NCI-H1105 treated with DMSO at 0.1 percent for 48 hours (cell line): ENCODE measurements around the gene LONRF2.
"Not testable (repeated sequence)": the region's sequence is repeated elsewhere in the genome, so short reads cannot be mapped to it uniquely, and the experiment has no call there.

Experiments
- DNase-seq: peaks from one replicate; lab custom pipeline; 2025; lab: John Stamatoyannopoulos, UW

Gene LONRF2

DNA sequence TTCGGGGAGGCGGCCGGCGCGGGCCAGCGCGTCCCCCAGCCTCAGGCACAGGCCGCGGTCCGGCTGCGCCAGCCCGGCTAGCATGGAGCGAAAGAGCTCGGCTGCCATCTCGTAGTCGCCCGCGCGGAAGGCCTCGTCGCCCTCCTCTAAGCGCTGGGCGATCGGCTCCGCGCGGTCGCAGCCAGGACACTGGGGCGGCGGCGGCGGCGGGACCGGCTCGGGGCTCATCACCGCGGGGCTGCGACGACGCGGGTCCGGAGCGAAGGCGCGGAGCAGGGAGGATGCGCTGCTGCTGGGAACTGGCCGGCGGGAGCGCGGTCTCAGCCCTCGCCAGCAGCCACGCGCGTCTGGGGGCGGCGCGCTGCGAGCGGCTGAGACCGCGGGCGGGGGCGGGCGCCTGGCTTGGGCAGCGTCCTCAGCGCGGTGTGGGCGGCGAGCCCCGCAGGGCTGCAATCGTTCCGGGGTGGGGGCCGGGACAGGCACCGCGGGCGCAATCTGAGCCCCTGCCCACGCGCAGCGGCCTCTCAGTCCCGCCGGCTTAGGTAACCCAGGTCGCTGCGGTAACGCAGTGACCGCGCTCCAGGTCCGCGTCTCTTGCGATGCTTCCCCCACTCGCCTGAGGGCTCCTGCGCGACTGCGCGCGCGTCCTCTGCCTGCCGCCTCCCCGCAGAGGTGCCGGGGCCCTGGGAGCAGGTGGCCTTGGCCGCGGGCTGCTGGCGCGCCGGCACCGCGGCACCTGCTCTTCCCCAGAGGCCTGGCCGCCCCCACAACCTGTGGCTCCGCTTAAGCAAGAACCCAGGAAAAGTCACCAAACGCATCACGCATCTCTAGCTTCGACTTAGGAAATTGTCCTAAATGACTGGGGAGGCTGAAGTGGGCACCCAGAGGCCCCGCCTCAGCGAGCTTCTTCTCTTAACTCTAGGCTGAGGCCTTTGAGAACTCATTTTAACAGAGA is at the start of gene LONRF2:
Gene LONRF2, minus strand, starts transcription at position 636 of the 955 bp plus-strand sequence. Its CDS starts 408 bp downstream, at position 228.
- DNase-seq, result peak; percentile 76

DNA sequence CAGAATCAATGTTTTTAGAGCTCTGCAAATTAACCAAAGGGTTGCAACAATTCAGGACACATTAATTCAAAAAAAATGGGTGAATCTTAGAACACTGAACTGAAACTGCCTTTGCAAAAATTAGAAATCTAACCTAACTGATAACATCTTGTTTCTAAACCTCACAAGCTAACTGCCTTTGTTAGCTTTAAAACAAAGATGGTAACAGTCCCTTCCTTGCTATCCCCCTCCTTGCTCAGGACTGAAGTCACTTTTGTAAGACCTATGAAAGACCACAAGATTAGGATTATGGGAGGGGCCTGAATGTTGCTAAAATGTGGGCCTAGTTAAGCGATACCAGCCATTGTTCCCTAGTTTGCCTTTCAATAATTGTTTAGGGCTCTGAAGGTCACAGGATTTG is 44.9 kb upstream of the LONRF2 start:
- DNase-seq, result no peak

DNA sequence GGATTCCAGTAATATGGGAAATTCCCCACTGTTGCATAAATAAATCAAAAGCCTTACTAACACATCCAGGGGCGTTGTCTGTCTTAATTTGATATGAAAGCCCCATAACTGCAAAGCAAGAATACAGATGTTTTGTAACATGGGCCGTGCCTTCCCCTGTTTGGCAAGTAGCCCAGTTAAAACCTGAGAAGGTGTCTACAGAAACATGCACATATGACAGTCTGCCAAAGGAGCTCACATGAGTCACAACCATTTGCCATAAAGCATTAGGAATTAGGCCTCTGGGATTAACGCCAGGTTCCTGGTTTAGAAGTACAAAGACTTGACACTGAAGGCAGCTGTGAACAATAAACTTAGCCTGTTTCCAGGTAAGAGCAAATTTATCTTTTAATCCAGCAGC is 43.1 kb upstream of the LONRF2 start:
- peak; percentile 89 for DNase-seq

DNA sequence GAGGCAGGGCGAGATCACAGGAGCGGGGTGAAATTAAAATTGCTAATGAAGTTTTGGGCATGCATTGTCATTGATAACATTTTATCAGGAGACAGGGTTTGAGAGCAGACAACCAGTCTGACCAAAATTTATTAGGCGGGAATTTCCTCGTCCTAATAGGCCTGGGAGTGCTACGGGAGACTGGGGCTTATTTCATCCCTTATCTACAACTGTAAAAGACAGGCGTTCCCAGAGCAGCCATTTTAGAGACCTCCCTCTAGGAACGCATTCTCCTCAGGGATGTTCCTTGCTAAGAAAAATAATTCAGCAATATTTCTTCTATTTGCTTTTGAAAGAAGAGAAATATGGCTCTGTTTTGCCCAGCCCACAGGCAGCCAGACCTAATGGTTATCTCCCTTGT is 40.0 kb upstream of the LONRF2 start:
- not testable (repeated sequence) for DNase-seq

DNA sequence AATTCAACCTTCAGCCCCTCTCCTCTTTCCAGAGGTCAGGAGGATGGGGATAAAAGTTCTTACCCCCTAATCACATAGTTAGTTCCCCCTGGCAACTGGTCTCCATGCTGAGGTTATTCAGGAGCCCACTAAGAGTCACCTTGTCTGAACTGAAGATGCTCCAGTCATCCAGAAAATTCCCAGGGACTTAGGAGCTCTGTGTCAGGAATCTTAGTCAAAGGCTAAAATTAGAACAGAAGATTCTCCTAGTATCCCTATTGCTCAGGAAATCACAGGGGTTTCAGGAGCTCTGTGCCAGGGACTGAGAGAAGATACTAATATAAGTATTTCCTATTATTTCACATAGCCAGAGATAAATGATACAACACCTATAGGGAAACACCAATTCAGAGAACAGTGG is 37.3 kb upstream of the LONRF2 start:
- DNase-seq, result no peak

DNA sequence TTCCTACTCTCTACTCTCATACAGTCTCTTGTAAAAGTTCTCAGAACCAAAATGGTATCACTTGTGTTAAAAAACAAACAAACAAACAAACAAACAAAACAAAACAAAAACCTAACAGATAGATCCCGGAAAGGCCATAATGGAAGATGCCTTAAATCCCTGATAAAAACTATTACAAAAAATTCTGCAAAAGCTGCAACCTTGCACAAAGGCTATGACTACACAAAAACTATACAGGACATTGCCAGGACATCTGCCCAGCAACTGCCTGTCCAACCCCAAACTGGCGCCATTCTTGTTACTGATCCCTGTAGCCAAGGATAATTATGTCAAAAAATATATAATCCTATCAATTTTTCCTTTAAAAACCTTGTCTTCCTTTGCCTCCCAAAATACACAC is 36.3 kb upstream of the LONRF2 start:
- no peak for DNase-seq

DNA sequence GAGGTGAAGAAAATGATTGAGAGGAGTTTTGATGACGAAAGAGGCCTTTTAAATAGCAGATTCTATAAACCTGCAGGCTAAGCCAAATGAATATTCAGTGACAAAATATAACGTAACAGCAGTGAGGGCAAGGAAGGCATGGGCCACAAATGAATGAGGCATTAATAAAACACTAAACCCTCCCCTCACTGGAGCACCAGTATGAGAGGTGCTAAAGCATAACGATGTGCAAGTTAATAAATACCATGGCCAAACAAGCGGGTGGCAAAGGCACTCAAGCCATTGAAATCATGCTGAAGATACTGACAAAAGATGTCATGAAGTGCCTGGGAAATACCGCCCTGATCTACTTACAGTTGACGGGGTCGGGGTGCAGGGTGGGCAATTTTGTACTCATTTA is 30.2 kb upstream of the LONRF2 start:
- no peak for DNase-seq

DNA sequence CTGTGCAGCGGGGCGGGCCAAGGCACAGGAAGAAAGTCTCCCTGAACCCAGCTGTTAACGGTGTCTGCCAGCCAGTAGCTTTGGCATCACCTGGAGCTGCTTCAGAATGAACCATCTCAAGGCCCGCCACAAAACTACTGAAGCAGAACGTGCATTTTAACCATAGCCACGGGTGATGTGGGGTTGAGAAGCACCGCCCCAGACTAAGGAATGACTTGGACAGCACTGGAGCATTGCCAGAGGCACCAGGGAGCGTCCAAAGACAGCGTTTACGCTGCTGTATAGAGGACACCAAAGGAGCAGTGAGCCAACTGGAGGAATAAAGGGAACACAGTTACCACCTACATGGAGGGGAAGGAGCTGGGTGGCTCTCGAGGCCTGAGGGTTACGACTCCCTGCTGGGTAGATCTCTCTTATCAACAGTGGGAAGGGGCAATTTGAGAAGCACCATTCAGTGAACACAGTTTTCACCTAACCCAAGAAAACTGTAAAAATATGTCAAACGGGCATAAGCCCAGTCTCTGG is 28.4 kb upstream of the LONRF2 start:
- peak; percentile 73 for DNase-seq

DNA sequence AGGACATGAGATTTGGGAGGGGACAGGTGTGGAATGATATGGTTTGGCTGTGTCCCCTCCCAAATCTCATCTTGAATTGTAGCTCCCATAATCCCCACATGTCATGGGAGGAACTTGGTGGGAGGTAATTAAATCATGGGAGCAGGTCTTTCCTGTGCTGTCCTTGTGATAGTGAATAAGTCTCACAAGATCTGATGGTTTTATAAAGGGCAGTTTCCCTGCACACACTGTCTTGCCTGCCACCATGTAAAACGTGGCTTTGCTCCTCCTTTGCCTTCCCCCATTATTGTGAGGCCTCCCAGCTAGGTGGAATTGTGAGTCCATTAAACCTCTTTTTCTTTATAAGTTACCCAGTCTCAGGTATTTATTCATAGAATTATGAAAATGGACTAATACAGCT is 22.8 kb upstream of the LONRF2 start:
- DNase-seq, result not testable (repeated sequence)

DNA sequence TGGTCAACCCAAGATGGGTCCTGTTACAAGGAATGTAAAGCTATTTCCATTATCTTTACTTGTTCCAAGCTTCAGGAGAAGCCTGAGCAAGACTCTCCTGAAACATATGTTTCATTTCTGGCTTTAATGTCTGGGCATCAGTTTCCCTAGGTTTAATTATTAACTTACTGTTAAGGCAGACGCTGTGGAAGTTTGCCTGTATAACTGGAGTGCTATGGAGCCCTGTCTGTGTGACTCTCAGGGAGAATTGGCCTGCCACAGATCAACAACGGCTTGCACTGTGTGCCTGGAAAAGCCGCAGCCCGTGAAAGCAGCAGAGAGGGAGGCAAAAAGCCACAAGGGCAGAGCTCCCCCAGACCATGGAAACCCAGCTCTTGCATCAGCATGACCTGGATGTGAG is 22.1 kb upstream of the LONRF2 start:
- no peak for DNase-seq

DNA sequence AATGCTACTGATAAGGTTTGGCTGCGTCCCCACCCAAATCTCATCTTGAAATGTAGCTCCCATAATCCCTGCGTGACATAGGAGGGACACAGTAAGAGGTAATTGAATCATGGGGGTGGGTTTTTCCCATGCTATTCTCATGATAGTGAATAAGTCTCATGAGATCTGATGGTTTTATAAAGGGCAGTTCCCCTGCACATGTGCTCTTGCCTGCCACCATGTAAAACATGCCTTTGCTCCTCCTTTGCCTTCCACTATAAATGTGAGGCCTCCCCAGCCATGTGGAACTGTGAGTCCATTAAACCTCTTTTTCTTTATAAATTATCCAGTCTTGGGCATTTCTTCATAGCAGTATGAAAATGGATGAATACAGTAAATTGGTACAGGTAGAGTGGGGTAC is 20.2 kb upstream of the LONRF2 start:
- not testable (repeated sequence) for DNase-seq

DNA sequence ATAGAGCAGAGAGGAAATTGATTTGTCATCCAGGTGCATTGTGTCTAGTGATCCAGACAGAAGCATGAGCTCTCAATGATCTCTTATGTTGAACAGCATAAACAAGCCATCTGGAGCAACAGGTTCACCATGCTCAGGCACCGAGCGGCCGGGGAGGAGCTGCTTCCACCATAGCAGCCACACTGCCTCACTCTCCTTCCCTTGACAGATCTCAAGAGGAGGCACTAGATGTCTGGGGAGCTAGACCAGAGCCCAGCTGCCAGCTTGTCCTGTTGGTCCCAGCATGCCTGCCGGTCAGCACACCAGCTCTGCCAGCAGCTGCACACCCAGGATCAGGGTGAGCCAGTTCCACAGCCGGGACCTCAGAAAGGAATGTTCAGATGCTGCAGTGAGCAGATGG is 17.5 kb upstream of the LONRF2 start:
- DNase-seq, result no peak

DNA sequence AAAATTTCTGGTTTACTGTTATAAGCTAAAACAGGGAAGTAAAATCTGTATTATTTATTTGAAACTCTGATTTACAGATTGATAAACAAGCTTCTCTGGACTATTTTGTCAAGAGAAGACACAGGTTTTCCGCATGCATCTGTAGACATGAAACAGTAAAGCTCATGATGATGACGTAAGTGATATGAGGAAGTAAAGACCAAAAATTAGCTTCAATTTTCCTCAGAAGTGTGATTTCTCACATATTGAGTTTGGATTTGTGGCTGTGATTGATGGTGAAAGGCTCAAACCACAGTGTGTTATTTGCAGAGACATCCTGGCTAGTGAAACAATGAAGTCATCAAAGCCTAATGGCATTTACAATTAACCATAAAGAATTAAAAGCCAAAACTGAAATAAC is 12.6 kb upstream of the LONRF2 start:
- DNase-seq, result no peak

DNA sequence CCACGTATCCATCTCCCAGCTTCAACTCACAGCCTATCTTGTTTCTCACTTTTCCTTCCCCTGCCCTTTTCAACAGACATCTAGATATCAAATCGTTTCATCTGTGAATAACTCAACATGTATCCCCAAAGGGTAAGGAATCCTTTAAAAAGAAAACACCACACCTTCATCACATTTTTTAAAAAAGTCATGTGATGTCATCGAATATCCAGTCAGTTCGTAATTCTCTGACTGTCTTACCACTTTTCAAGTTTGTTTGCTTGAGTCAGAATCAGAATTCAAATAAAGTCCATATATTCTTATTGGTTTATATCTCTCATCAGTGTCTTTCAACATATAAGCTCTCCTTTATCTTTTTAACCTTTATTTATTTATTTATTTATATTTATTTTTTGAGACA is 5.4 kb upstream of the LONRF2 start:
- no peak for DNase-seq

DNA sequence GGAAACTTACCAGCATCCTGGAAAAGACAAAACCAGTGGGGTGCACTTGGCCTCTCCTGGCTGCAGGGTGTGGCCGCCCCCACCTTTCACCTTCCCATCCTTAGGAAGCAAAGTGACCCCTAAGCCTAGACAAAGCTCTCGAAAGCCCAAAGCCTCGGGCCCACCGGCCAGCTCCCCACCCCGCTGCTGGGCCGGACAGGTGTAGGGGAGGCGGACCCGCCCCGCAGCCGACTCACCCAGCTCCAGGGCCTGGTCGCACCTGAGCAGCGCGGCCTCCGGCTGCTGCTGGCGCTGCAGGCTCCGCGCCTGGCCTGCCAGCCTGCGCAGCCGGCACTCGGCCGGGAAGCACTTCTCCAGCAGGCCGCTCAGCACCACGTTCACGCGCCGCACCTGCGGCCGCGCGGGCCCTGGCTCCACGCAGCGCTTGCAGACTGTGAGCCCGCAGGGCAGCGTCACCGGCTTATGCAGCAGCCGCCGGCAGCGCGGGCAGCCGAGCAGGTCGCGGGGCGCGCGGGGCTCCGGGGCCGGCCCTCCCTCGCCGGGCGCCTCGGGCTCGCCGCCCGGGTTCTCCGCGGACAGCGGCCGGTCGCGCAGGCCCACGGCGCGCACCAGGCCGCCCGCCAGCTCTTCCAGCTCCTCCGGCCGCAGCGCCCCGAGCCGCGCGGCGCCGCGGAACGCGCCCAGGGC is 979 bp downstream of the LONRF2 start:
- DNase-seq, result peak; percentile 50

DNA sequence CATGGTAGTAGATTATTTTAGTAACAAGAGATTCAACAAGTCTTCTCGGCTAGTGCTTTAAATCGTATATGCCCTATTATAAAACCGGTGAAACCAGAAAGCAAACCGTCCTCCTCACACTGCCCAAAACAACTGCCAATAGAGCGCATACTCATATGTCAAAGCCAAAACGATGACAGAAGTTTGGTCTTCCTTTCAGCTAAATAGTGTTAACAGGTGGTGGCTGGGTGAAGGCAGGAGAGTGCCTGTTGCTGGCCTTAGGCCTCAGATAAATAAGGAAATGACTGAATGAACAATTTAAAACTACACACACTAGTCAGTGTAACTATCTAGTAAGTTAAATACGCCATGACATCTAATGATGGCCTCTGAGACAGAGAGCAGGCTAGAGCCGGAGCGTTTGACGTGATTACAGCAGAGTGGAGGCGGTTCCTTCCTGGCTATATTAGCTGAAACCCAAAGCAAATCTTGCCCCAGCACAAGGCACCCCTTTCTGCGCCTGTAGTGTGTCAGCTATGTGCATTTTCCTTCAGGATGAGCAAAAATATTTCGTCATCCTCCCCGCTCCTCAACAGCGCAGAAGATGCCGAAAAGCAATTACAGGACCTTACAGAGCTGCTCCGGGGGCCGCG is 1.6 kb downstream of the LONRF2 start:
- peak; percentile 65 for DNase-seq

DNA sequence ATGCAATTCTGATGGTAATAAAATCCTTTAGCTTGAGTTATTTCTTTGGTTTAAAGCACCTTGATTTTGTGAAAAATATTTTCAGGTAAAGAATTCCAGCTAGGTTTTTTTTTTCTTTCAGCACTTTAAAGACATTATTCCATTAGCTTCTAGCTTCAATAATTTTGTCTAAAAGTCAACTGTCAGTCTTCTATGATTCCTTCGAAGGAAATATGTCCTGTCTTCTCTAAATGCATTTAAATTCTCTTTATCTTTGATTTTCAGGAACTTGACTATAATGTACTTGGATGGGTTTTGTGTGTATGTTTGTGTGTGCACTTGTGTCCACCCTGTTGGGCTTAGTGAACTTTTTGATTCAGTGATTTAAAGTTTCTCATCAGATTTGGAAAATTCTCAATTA is 4.7 kb downstream of the LONRF2 start:
- no peak for DNase-seq

DNA sequence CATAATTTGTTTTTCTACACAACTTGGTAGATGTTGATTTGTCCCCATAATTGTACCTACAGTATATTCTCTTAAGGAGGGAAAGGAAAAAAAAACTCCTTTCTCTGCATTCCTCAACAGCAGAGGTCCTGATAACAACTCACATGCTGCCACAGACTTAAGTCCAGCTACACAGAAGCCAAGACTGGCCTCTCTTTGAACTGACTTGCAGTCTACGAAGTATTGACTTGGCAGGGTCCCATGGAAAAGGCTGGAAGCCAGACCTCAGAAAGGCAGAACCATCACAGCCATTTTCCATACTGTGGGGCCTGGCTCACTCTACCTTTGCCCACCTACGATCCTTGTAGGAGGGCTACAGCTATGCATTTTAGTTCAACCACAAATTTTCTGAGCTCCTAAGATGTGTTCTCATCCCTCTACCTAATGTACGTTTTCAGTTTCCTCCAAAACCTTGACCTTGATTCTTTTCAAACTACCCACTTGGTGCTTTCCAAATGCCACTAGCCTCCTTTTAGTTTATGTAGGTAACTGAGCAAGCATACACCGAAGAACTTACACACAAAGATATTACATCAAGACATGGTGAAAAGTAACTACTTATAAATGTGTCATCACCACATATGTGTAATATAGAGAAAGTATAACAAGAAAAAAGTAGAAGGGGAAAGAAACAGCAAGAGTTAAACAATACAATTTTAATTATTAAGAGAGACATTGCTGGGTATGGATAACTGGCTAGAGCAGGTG is 12.2 kb downstream of the LONRF2 start:
- DNase-seq, result no peak

DNA sequence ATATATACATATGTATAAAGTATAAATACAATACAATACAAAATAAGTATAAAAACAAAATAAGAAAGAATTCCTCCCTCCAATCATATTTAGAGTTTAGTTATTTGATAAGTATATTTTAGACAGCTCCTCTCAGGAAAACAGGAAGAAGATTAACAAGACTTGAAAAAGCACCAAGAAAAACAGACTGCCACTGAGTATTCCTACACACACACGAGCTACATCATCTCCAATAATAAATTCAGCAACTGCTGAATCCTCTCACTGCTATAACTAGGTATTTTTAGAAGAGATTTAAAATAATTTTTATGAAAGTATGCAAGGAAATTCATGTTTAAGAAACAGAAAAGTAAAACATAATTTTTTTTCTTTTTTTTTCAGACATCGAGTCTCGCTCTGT is 13.0 kb downstream of the LONRF2 start:
- DNase-seq, result no peak

DNA sequence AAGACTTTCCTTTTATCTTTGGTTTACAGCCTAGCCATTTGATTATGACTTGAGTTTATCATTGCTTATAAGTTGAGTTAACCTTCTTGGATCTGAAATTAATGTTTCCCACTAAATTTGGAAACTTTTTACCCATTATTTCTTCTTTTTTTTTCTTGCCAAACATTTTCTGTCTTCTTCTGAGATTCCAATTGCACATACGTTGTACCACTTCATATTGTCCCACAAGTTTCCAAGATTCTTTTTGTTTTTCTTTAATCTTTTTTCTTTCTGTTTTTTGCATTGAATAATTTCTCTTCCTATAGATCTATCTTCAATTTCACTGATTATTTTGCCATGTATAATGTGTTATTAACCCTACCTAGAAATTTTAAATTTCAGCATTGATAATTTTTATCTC is 18.6 kb downstream of the LONRF2 start:
- no peak for DNase-seq

DNA sequence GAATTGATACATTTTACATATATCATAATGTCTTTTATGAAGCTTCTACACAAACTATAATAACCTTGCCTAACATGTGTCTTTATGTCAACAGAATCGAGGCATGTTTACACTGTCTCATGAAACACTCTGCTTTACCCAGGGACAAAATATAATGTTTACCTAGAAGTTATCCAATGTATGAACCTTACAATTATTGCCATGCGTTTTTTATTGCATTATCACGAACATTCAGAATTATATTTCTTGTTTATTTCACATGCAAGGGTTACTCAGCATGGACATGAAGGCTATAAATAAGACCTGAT is 19.8 kb downstream of the LONRF2 start:
- no peak for DNase-seq
